HepG2 (cell line): ENCODE results near the gene C11orf24. TPM values are rescaled to one million over a fixed set of nuclear protein-coding genes. Genes with fewer than 3 reads are reported as not detected.
A peak's percentile ranks its signal among the peaks of the same experiment; 100 is the strongest.

Experiments used
- GLI4 ChIP-seq: sonication (generic); formaldehyde crosslinking; IDR thresholded peaks from 2 replicates; pipeline ENCODE4 v1.5.1; 2020; ENCODE audit warnings: missing genetic modification reagents, mild to moderate bottlenecking, moderate library complexity, borderline replicate concordance
- GPN1 ChIP-seq: sonication (generic); formaldehyde crosslinking; IDR thresholded peaks from 2 replicates; pipeline ENCODE4 v1.5.1; 2020; ENCODE audit warnings: missing genetic modification reagents, borderline replicate concordance
- HOXA9 ChIP-seq: sonication (generic); formaldehyde crosslinking; IDR thresholded peaks from 2 replicates; pipeline ENCODE4 v1.8.1; 2022; ENCODE audit warnings: missing genetic modification reagents, mild to moderate bottlenecking, moderate library complexity, borderline replicate concordance
- IRF2 ChIP-seq: IDR thresholded peaks from 2 replicates; pipeline ENCODE4 v1.6.1; 2018; ENCODE audit warnings: missing genetic modification reagents, missing compliant biosample characterization
- JUND ChIP-seq: sonication (generic); formaldehyde crosslinking; IDR thresholded peaks from 2 replicates; pipeline ENCODE4 v1.8.0; 2022; ENCODE audit warnings: mild to moderate bottlenecking, missing genetic modification reagents
- LRRFIP1 ChIP-seq: sonication (generic); formaldehyde crosslinking; conservative IDR thresholded peaks from 2 replicates; pipeline ENCODE4 v1.4.0; 2020; ENCODE audit warnings: missing genetic modification reagents
- MEIS2 ChIP-seq: sonication (generic); formaldehyde crosslinking; IDR thresholded peaks from 2 replicates; pipeline ENCODE4 v1.9.0; 2021; ENCODE audit warnings: mild to moderate bottlenecking, missing genetic modification reagents
- NFYB ChIP-seq: sonication (generic); formaldehyde crosslinking; IDR thresholded peaks from 2 replicates; pipeline ENCODE4 v1.4.0; 2020; ENCODE audit warnings: missing genetic modification reagents
- PLSCR1 ChIP-seq: sonication (generic); formaldehyde crosslinking; IDR thresholded peaks from 2 replicates; pipeline ENCODE4 v1.5.0; 2020; ENCODE audit warnings: missing genetic modification reagents, mild to moderate bottlenecking, borderline replicate concordance
- SNAPC5 ChIP-seq: sonication (generic); formaldehyde crosslinking; IDR thresholded peaks from 2 replicates; pipeline ENCODE4 v1.8.1; 2023; ENCODE audit warnings: mild to moderate bottlenecking, missing genetic modification reagents, borderline replicate concordance
- SYNCRIP ChIP-seq: fragments of 200-400 bp; formaldehyde crosslinking; IDR thresholded peaks from 2 replicates; pipeline ENCODE4 v1.6.1; 2018; ENCODE audit warnings: mild to moderate bottlenecking, low read depth, low read length; ENCODE audit not compliant: insufficient read depth
- TBX2 ChIP-seq: sonication (generic); formaldehyde crosslinking; IDR thresholded peaks from 2 replicates; pipeline ENCODE4 v1.5.0; 2020; ENCODE audit warnings: missing genetic modification reagents, mild to moderate bottlenecking, borderline replicate concordance
- TCF7L2 ChIP-seq: IDR thresholded peaks from 2 replicates; pipeline ENCODE4 v1.6.1; 2011; ENCODE audit warnings: mild to moderate bottlenecking, low read depth, low read length, moderate library complexity
- TMF1 ChIP-seq: sonication (generic); formaldehyde crosslinking; IDR thresholded peaks from 2 replicates; pipeline ENCODE4 v1.8.1; 2022; ENCODE audit warnings: low read depth, missing genetic modification reagents
- ZFYVE20 ChIP-seq: sonication (generic); formaldehyde crosslinking; IDR thresholded peaks from 2 replicates; pipeline ENCODE4 v1.8.0; 2023; ENCODE audit warnings: low read depth, mild to moderate bottlenecking, moderate library complexity, missing genetic modification reagents, borderline replicate concordance
- ZNF430 ChIP-seq: sonication (generic); formaldehyde crosslinking; IDR thresholded peaks from 2 replicates; pipeline ENCODE4 v1.9.0; 2021; ENCODE audit warnings: mild to moderate bottlenecking, missing genetic modification reagents
- ZNF577 ChIP-seq: sonication (generic); formaldehyde crosslinking; IDR thresholded peaks from 2 replicates; pipeline ENCODE4 v1.4.0; 2020; ENCODE audit warnings: mild to moderate bottlenecking, low read depth, missing genetic modification reagents, borderline replicate concordance
- ZNF792 ChIP-seq: IDR thresholded peaks from 2 replicates; pipeline ENCODE4 v1.6.1; 2016
- ZSCAN22 ChIP-seq: sonication (generic); formaldehyde crosslinking; IDR thresholded peaks from 2 replicates; pipeline ENCODE4 v1.4.0; 2020; ENCODE audit warnings: mild to moderate bottlenecking, missing genetic modification reagents
- polyA plus RNA-seq, 8 experiments: library from polyadenylated mRNA; depleted of rRNA in 3 of 8; stranded (reverse) in 7 of 8; unstranded in 1 of 8; fragments of >200 nt; fragmentation: Illumina TruSeq in 4 of 8; extraction: Trizol in 4 of 8; gene quantifications; 2 replicates each; pipeline versions ENCODE4 v1.2.1 to v1.2.3, GENCODE V29; 2011 to 2016; ENCODE audit warnings: low read depth in 4 of 8, missing spikeins in 1 of 8, mixed read lengths in 1 of 8; ENCODE audit not compliant: insufficient read depth in 1 of 8
- total RNA-seq, 5 experiments: library from RNA; depleted of rRNA; stranded (reverse); fragments of >200 nt; fragmentation: Illumina TruSeq; extraction: Trizol; gene quantifications; 2 replicates each; pipeline ENCODE4 v1.2.3, GENCODE V29; 2016; ENCODE audit warnings: low read depth in 1 of 5
- TF ChIP-seq, protein P1 (sequence below): sonication (generic); formaldehyde crosslinking; IDR thresholded peaks from 2 replicates; pipeline ENCODE4 v1.5.0; 2020; ENCODE audit warnings: missing genetic modification reagents, mild to moderate bottlenecking, borderline replicate concordance
- TF ChIP-seq, protein P2 (sequence below): IDR thresholded peaks from 2 replicates; pipeline ENCODE4 v1.6.1; 2016; ENCODE audit warnings: missing genetic modification reagents, missing compliant biosample characterization
- TF ChIP-seq, protein P3 (sequence below): sonication (generic); formaldehyde crosslinking; IDR thresholded peaks from 2 replicates; pipeline ENCODE4 v1.4.0; 2020; ENCODE audit warnings: missing genetic modification reagents

Gene C11orf24
- total and polyA plus RNA-seq, 2 of the 13 experiments (the other 11 are each of a cell fraction or from before 2014, with no cell fraction given) = 52.9 to 55.5 TPM

- TF ChIP-seq TBX2 (no peak), HOXA9 (CRISPR knock-in tag) (no peak), GLI4 (CRISPR knock-in tag) (0 out of 2 replicates have a peak, but pooled peaks have one; percentile 42), SYNCRIP (no peak), IRF2 (CRISPR knock-in tag) (0 out of 2 replicates have a peak, but pooled peaks have one; percentile 24), PLSCR1 (no peak), ZFYVE20 (CRISPR knock-in tag) (no peak), ZSCAN22 (CRISPR knock-in tag) (no peak), ZNF792 (CRISPR knock-in tag) (0 out of 2 replicates have a peak, but pooled peaks have one; percentile 33), LRRFIP1 (CRISPR knock-in tag) (no peak), TMF1 (CRISPR knock-in tag) (no peak), ZNF577 (CRISPR knock-in tag) (no peak), GPN1 (CRISPR knock-in tag) (no peak), SNAPC5 (CRISPR knock-in tag) (no peak), ZNF430 (no peak), TCF7L2 (no peak), MEIS2 (CRISPR knock-in tag) (no peak), JUND (CRISPR knock-in tag) (no peak), NFYB (no peak)
- TF ChIP-seq, protein P1, sequence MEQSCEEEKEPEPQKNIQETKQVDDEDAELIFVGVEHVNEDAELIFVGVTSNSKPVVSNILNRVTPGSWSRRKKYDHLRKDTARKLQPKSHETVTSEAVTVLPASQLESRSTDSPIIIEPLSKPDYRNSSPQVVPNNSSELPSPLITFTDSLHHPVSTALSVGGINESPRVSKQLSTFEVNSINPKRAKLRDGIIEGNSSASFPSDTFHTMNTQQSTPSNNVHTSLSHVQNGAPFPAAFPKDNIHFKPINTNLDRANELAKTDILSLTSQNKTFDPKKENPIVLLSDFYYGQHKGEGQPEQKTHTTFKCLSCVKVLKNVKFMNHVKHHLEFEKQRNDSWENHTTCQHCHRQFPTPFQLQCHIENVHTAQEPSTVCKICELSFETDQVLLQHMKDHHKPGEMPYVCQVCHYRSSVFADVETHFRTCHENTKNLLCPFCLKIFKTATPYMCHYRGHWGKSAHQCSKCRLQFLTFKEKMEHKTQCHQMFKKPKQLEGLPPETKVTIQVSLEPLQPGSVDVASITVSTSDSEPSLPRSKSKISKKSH (CRISPR knock-in tag) = no peak
- TF ChIP-seq, protein P2, sequence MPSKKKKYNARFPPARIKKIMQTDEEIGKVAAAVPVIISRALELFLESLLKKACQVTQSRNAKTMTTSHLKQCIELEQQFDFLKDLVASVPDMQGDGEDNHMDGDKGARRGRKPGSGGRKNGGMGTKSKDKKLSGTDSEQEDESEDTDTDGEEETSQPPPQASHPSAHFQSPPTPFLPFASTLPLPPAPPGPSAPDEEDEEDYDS (CRISPR knock-in tag) = peak; percentile 30; the same call in 1 of the 2 replicates
- TF ChIP-seq, protein P3, sequence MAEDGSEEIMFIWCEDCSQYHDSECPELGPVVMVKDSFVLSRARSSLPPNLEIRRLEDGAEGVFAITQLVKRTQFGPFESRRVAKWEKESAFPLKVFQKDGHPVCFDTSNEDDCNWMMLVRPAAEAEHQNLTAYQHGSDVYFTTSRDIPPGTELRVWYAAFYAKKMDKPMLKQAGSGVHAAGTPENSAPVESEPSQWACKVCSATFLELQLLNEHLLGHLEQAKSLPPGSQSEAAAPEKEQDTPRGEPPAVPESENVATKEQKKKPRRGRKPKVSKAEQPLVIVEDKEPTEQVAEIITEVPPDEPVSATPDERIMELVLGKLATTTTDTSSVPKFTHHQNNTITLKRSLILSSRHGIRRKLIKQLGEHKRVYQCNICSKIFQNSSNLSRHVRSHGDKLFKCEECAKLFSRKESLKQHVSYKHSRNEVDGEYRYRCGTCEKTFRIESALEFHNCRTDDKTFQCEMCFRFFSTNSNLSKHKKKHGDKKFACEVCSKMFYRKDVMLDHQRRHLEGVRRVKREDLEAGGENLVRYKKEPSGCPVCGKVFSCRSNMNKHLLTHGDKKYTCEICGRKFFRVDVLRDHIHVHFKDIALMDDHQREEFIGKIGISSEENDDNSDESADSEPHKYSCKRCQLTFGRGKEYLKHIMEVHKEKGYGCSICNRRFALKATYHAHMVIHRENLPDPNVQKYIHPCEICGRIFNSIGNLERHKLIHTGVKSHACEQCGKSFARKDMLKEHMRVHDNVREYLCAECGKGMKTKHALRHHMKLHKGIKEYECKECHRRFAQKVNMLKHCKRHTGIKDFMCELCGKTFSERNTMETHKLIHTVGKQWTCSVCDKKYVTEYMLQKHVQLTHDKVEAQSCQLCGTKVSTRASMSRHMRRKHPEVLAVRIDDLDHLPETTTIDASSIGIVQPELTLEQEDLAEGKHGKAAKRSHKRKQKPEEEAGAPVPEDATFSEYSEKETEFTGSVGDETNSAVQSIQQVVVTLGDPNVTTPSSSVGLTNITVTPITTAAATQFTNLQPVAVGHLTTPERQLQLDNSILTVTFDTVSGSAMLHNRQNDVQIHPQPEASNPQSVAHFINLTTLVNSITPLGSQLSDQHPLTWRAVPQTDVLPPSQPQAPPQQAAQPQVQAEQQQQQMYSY (CRISPR knock-in tag) = no peak
Observed at GRCh38 chr11:68256331-68256741, 15.4 kb downstream of the C11orf24 start (continued).
